H9 (cell line): ENCODE results near the gene ABCD4. TPM values are rescaled to one million over a fixed set of nuclear protein-coding genes. Genes with fewer than 3 reads are reported as not detected.

Experiments
- DNase-seq: peaks from one replicate; pipeline ENCODE4 v3.0.0-alpha.2; 2017
- H2AFZ ChIP-seq: one replicate; pipeline ENCODE4 v1.6.1; 2013; ENCODE audit warnings: mild to moderate bottlenecking, low read length, control low read depth, moderate library complexity
- H2AK5ac ChIP-seq: 2 replicates; pipeline ENCODE4 v1.6.1; 2013; ENCODE audit warnings: low read length, control low read depth, mixed read lengths; ENCODE audit not compliant: insufficient read length
- H2BK120ac ChIP-seq: one replicate; pipeline ENCODE4 v1.6.1; 2013; ENCODE audit warnings: low read depth, mild to moderate bottlenecking, low read length, control low read depth, inconsistent platforms; ENCODE audit not compliant: poor library complexity, severe bottlenecking
- H2BK12ac ChIP-seq: 2 replicates; pipeline ENCODE4 v1.6.1; 2013; ENCODE audit warnings: low read length, control low read depth, mixed read lengths, low read depth; ENCODE audit not compliant: insufficient read length
- H2BK15ac ChIP-seq: 2 replicates; pipeline ENCODE4 v1.6.1; 2013; ENCODE audit warnings: low read depth, low read length, control low read depth
- H2BK20ac ChIP-seq: one replicate; pipeline ENCODE4 v1.6.1; 2013; ENCODE audit warnings: low read depth, mild to moderate bottlenecking, low read length, control low read depth, inconsistent platforms; ENCODE audit not compliant: poor library complexity, severe bottlenecking
- H2BK5ac ChIP-seq: 2 replicates; pipeline ENCODE4 v1.6.1; 2013; ENCODE audit warnings: low read length, control low read depth, mixed read lengths; ENCODE audit not compliant: insufficient read length
- H3K14ac ChIP-seq: 2 replicates; pipeline ENCODE4 v1.6.1; 2013; ENCODE audit warnings: low read length, control low read depth; ENCODE audit not compliant: insufficient read depth
- H3K18ac ChIP-seq: 2 replicates; pipeline ENCODE4 v1.6.1; 2013; ENCODE audit warnings: low read depth, mild to moderate bottlenecking, mixed read lengths, low read length, control low read depth; ENCODE audit not compliant: insufficient read length
- H3K23ac ChIP-seq: 2 replicates; pipeline ENCODE4 v1.6.1; 2013; ENCODE audit warnings: low read length, control low read depth, mixed read lengths, low read depth; ENCODE audit not compliant: insufficient read length
- H3K23me2 ChIP-seq: 2 replicates; pipeline ENCODE4 v1.6.1; 2013; ENCODE audit warnings: low read depth, mild to moderate bottlenecking, mixed read lengths, low read length, control low read depth; ENCODE audit not compliant: insufficient read length, poor library complexity, severe bottlenecking
- H3K27ac ChIP-seq: 2 replicates; pipeline ENCODE4 v1.5.1; 2013; ENCODE audit warnings: low read length, control low read depth, mixed read lengths, low read depth; ENCODE audit not compliant: insufficient read length
- H3K27me3 ChIP-seq: 2 replicates; pipeline ENCODE4 v1.6.1; 2013; ENCODE audit warnings: low read length, control low read depth, inconsistent platforms; ENCODE audit not compliant: insufficient read depth
- H3K4ac ChIP-seq: 2 replicates; pipeline ENCODE4 v1.6.1; 2013; ENCODE audit warnings: low read depth, mild to moderate bottlenecking, control low read depth, inconsistent platforms, low read length, moderate library complexity
- H3K4me1 ChIP-seq: 2 replicates; pipeline ENCODE4 v1.6.1; 2013; ENCODE audit warnings: low read length, control low read depth, inconsistent platforms; ENCODE audit not compliant: insufficient read depth
- H3K4me2 ChIP-seq: 2 replicates; pipeline ENCODE4 v1.6.1; 2013; ENCODE audit warnings: low read length, control low read depth, mixed read lengths; ENCODE audit not compliant: insufficient read length, insufficient read depth
- H3K56ac ChIP-seq: 2 replicates; pipeline ENCODE4 v1.6.1; 2013; ENCODE audit warnings: low read depth, mild to moderate bottlenecking, mixed read lengths, low read length, control low read depth; ENCODE audit not compliant: insufficient read length
- H3K79me1 ChIP-seq: 2 replicates; pipeline ENCODE4 v1.6.1; 2013; ENCODE audit warnings: low read depth, mild to moderate bottlenecking, moderate library complexity, low read length, control low read depth, inconsistent platforms; ENCODE audit not compliant: insufficient read depth, poor library complexity, severe bottlenecking
- H3K79me2 ChIP-seq: 2 replicates; pipeline ENCODE4 v1.6.1; 2013; ENCODE audit warnings: low read length, control low read depth, inconsistent platforms; ENCODE audit not compliant: insufficient read depth
- H3K9ac ChIP-seq: 2 replicates; pipeline ENCODE4 v1.6.1; 2013; ENCODE audit warnings: low read length, control low read depth, mixed read lengths; ENCODE audit not compliant: insufficient read length; ENCODE audit errors: extremely low read depth
- H3K9me3 ChIP-seq: one replicate; pipeline ENCODE4 v1.6.1; 2013; ENCODE audit warnings: low read depth, low read length, inconsistent platforms; ENCODE audit not compliant: control insufficient read depth
- H3T11ph ChIP-seq: one replicate; pipeline ENCODE4 v1.6.1; 2013; ENCODE audit warnings: mild to moderate bottlenecking, low read length, control low read depth, inconsistent platforms
- H4K20me1 ChIP-seq: one replicate; pipeline ENCODE4 v1.6.1; 2013; ENCODE audit not compliant: control insufficient read depth, insufficient read length, insufficient read depth
- H4K5ac ChIP-seq: 2 replicates; pipeline ENCODE4 v1.6.1; 2013; ENCODE audit warnings: low read depth, mild to moderate bottlenecking, mixed read lengths, low read length, control low read depth; ENCODE audit not compliant: insufficient read length
- H4K8ac ChIP-seq: replicated peaks from 2 replicates; pipeline ENCODE4 v1.6.1; 2013; ENCODE audit warnings: low read length, control low read depth, mixed read lengths, low read depth; ENCODE audit not compliant: insufficient read length
- H4K91ac ChIP-seq: 2 replicates; pipeline ENCODE4 v1.6.1; 2013; ENCODE audit warnings: low read depth, mild to moderate bottlenecking, moderate library complexity, mixed read lengths, low read length, control low read depth; ENCODE audit not compliant: insufficient read length
- H3K27ac Mint-ChIP-seq, 3 experiments: 2 replicates in 2 of 3; 3 replicates in 1 of 3; pipeline ENCODE4 v1.8.0; 2020 to 2021; ENCODE audit warnings: mixed read lengths in 3 of 3, mild to moderate bottlenecking in 1 of 3, moderate library complexity in 1 of 3
- H3K27me3 Mint-ChIP-seq: 2 replicates; pipeline ENCODE4 v1.8.0; 2021; ENCODE audit warnings: low read depth, mild to moderate bottlenecking, moderate library complexity, mixed read lengths
- H3K36me3 Mint-ChIP-seq, 3 experiments: 2 replicates in 2 of 3; 3 replicates in 1 of 3; pipeline ENCODE4 v1.8.0; 2020 to 2021; ENCODE audit warnings: low read depth in 3 of 3, mixed read lengths in 3 of 3; ENCODE audit not compliant: insufficient read depth in 1 of 3
- H3K4me1 Mint-ChIP-seq, 2 experiments: 2 replicates each; pipeline ENCODE4 v1.8.0; 2020; ENCODE audit warnings: mixed read lengths in 2 of 2
- H3K4me3 Mint-ChIP-seq, 2 experiments: 2 replicates in 1 of 2; 3 replicates in 1 of 2; pipeline ENCODE4 v1.8.0; 2020 to 2021; ENCODE audit warnings: mild to moderate bottlenecking in 2 of 2, mixed read lengths in 2 of 2, moderate library complexity in 1 of 2
- H3K9me3 Mint-ChIP-seq, 2 experiments: 2 replicates in 1 of 2; 3 replicates in 1 of 2; pipeline ENCODE4 v1.8.0; 2020; ENCODE audit warnings: mild to moderate bottlenecking in 2 of 2, mixed read lengths in 2 of 2, moderate library complexity in 1 of 2
- CTCF ChIP-seq: fragments of 200-600 bp; sonication (generic); conservative IDR thresholded peaks from 3 replicates; pipeline ENCODE4 v1.8.0; 2021; ENCODE audit warnings: antibody characterized with exemption, mild to moderate bottlenecking
- WGBS: extraction: QIAGEN DNeasy Blood & Tissue Kit; methylation state at CpG from one replicate; pipeline ENCODE4 v1.1.7; 2013; ENCODE audit warnings: missing lambda C conversion rate, low lambda C conversion rate, mixed read lengths; ENCODE audit not compliant: insufficient read length; ENCODE audit errors: extremely low coverage; 5-methylcytosine and 5-hydroxymethylcytosine counted together
- total RNA-seq: library from RNA; stranded (reverse); gene quantifications from 2 replicates; pipeline ENCODE4 v1.2.1, GENCODE V29; 2021

Gene ABCD4
- total RNA-seq, 1 experiment from 2014 or later = 80.9 TPM

- H3K79me1 ChIP-seq = no peaks in the 10 kb centered on the region
Observed at GRCh38 chr14:74347097-74347794, 44.5 kb upstream of the ABCD4 start.

More at GRCh38 chr14:74347097-74347794, 44.5 kb upstream of the ABCD4 start:
- Histone ChIP-seq H3K4me2 (peak overlapping the region; percentile 90), H4K5ac (no peak overlapping the region), H2BK5ac (no peak overlapping the region), H3K18ac (no peak overlapping the region), H3T11ph (no peak overlapping the region), H4K20me1 (no peaks in the 10 kb centered on the region), H3K56ac (no peak overlapping the region), H2BK20ac (no peak overlapping the region), H3K4me1 (peaks cover 3% of the 10 kb centered on the region; the same call in 1 of the 2 replicates), H3K4ac (no peak overlapping the region), H3K9me3 (no peaks in the 10 kb centered on the region), H4K8ac (no peak overlapping the region), H2BK15ac (no peak overlapping the region), H3K27ac (peak overlapping the region; percentile 44), H3K79me2 (peaks cover 35% of the 10 kb centered on the region), H3K14ac (no peak overlapping the region; the same call in 1 of the 2 replicates), H3K23me2 (peaks cover 29% of the 10 kb centered on the region), H4K91ac (no peak overlapping the region), H3K27me3 (no peaks in the 10 kb centered on the region), H2AFZ (no peak overlapping the region), H3K23ac (no peak overlapping the region), H2AK5ac (no peak overlapping the region), H2BK120ac (no peak overlapping the region), H3K9ac (no peak overlapping the region), H2BK12ac (no peak overlapping the region)
- no CpG with 5 or more reads among the region's 7 CpGs for WGBS
- peak overlapping the region; percentile 92 to 96 for H3K4me3 Mint-ChIP-seq
- H3K27ac Mint-ChIP-seq = peak overlapping the region; percentile 92 to 98 (median 97)
- no peaks in the 10 kb centered on the region for H3K27me3 Mint-ChIP-seq
- DNase-seq = peak; percentile 62
- H3K4me1 Mint-ChIP-seq = peaks cover 42 to 47% of the 10 kb centered on the region in 2 experiments
- no peaks in the 10 kb centered on the region; a peak in 1 of 5 replicates for H3K9me3 Mint-ChIP-seq
- H3K36me3 Mint-ChIP-seq = peaks cover 6 to 14% (median 12%) of the 10 kb centered on the region in 3 experiments; a peak in 6 of 7 replicates
- TF ChIP-seq CTCF = no peak
